Stimulated activated CD4-positive, alpha-beta T cell treated with anti-CD3 and anti-CD28 coated beads, TNF-alpha, amount 100 ng/mL, for 48 hours (primary cell): Measurements from ENCODE around the gene THADA.

Experiments
- DNase-seq, 3 donors: peaks; one replicate each; pipeline ENCODE4 v3.0.0-alpha.2; 2020; ENCODE audit warnings: low read depth in 3 of 3

Gene THADA

GRCh38 chr2:43276266-43276941 is 319.4 kb downstream of the THADA start:
- no peak for DNase-seq

- no peak for DNase-seq
These were observed 321.1 kb downstream of the THADA start for GRCh38 chr2:43274721-43275120.

GRCh38 chr2:43274055-43274454 is 321.8 kb downstream of the THADA start:
- DNase-seq = no peak

- peak in 1 of 3 donors; percentile 2 for DNase-seq
These were observed 322.3 kb downstream of the THADA start for GRCh38 chr2:43273529-43273928.

- no peak for DNase-seq
These were observed 324.8 kb downstream of the THADA start for GRCh38 chr2:43270930-43271615.

GRCh38 chr2:43270461-43270860 is 325.4 kb downstream of the THADA start:
- DNase-seq = no peak

GRCh38 chr2:43269706-43270105 is 326.1 kb downstream of the THADA start:
- DNase-seq = no peak

GRCh38 chr2:43269074-43269572 is 326.7 kb downstream of the THADA start:
- no peak for DNase-seq

- no peak for DNase-seq
These were observed 327.5 kb downstream of the THADA start for GRCh38 chr2:43268066-43268953.

GRCh38 chr2:43267381-43267780 is 328.5 kb downstream of the THADA start:
- DNase-seq = no peak

- DNase-seq = no peak
These were observed 329.1 kb downstream of the THADA start for GRCh38 chr2:43266711-43267111.

GRCh38 chr2:43265421-43265820 is 330.4 kb downstream of the THADA start:
- no peak for DNase-seq

- DNase-seq = no peak
These were observed 330.8 kb downstream of the THADA start for GRCh38 chr2:43265001-43265400.

GRCh38 chr2:43262951-43263350 is 332.9 kb downstream of the THADA start:
- no peak for DNase-seq

GRCh38 chr2:43262239-43262638 is 333.6 kb downstream of the THADA start:
- DNase-seq = no peak

GRCh38 chr2:43259512-43259911 is 336.3 kb downstream of the THADA start:
- no peak for DNase-seq

GRCh38 chr2:43258547-43259156 is 337.2 kb downstream of the THADA start:
- no peak for DNase-seq

GRCh38 chr2:43255296-43255910 is 340.4 kb downstream of the THADA start:
- no peak for DNase-seq

GRCh38 chr2:43254331-43254730 is 341.5 kb downstream of the THADA start:
- no peak for DNase-seq

- no peak for DNase-seq
These were observed 344.6 kb downstream of the THADA start for GRCh38 chr2:43251171-43251731.

GRCh38 chr2:43250015-43250414 is 345.8 kb downstream of the THADA start:
- DNase-seq = no peak
